OCI-LY1 (cell line): Measurements from ENCODE around the gene HJURP.

Source experiments
- H2AFZ ChIP-seq: fragments of 200-600 bp; sonication (generic), shearing (Covaris generic); 2 replicates; pipeline ENCODE4 v1.6.0; 2014; ENCODE audit warnings: antibody characterized with exemption, mild to moderate bottlenecking, low read length
- H3F3A ChIP-seq: fragments of 200-600 bp; sonication (generic), shearing (Covaris generic); 2 replicates; pipeline ENCODE4 v1.6.0; 2014; ENCODE audit warnings: mild to moderate bottlenecking, antibody characterized with exemption, low read length, moderate library complexity; ENCODE audit not compliant: insufficient read depth
- H3K27ac ChIP-seq: fragments of 200-600 bp; sonication (generic); 2 replicates; pipeline ENCODE4 v1.5.1; 2014; ENCODE audit warnings: low read length, mixed run types, mild to moderate bottlenecking, low read depth; ENCODE audit not compliant: poor library complexity, severe bottlenecking
- H3K27me3 ChIP-seq: fragments of 200-600 bp; sonication (generic); 2 replicates; pipeline ENCODE4 v1.6.0; 2014; ENCODE audit warnings: antibody characterized with exemption, mild to moderate bottlenecking, low read length, moderate library complexity; ENCODE audit not compliant: insufficient read depth
- H3K36me3 ChIP-seq: fragments of 200-600 bp; sonication (generic); 2 replicates; pipeline ENCODE4 v1.6.1; 2014; ENCODE audit warnings: mild to moderate bottlenecking, antibody characterized with exemption, low read length, moderate library complexity, mixed read lengths; ENCODE audit not compliant: insufficient read depth
- H3K4me1 ChIP-seq: fragments of 200-600 bp; sonication (generic); 2 replicates; pipeline ENCODE4 v1.5.1; 2014; ENCODE audit warnings: mild to moderate bottlenecking, low read length, moderate library complexity; ENCODE audit not compliant: insufficient read depth, severe bottlenecking
- H3K4me2 ChIP-seq: fragments of 200-600 bp; sonication (generic), shearing (Covaris generic); 2 replicates; pipeline ENCODE4 v1.6.1; 2014; ENCODE audit warnings: low read length
- H3K4me3 ChIP-seq: fragments of 200-600 bp; sonication (generic); 2 replicates; pipeline ENCODE4 v1.5.1; 2014; ENCODE audit warnings: low read length, low read depth, mild to moderate bottlenecking, mixed read lengths; ENCODE audit not compliant: poor library complexity, severe bottlenecking
- H3K79me2 ChIP-seq: fragments of 200-600 bp; shearing (Covaris generic); 2 replicates; pipeline ENCODE4 v1.6.1; 2016; ENCODE audit warnings: mixed run types, low read length, mixed read lengths; ENCODE audit not compliant: insufficient read depth
- H3K9ac ChIP-seq: fragments of 200-600 bp; sonication (generic), shearing (Covaris generic); 2 replicates; pipeline ENCODE4 v1.6.1; 2014; ENCODE audit warnings: mild to moderate bottlenecking, low read length, mixed read lengths
- H3K9me2 ChIP-seq: fragments of 200-600 bp; sonication (generic), shearing (Covaris generic); 2 replicates; pipeline ENCODE4 v1.6.1; 2014; ENCODE audit warnings: low read depth, mild to moderate bottlenecking, low read length, mixed read lengths
- H3K9me3 ChIP-seq: fragments of 200-600 bp; shearing (Covaris generic); 2 replicates; pipeline ENCODE4 v1.6.1; 2014; ENCODE audit warnings: low read length, mixed read lengths
- H4K20me1 ChIP-seq: fragments of 200-600 bp; sonication (generic), shearing (Covaris generic); 2 replicates; pipeline ENCODE4 v1.6.0; 2016; ENCODE audit warnings: mild to moderate bottlenecking, low read length; ENCODE audit not compliant: insufficient read depth
- EZH2 ChIP-seq: fragments of 200-600 bp; sonication (generic), shearing (Covaris generic); IDR thresholded peaks from 2 replicates; pipeline ENCODE4 v1.8.0; 2017; ENCODE audit warnings: borderline replicate concordance, mixed run types, mild to moderate bottlenecking, antibody characterized with exemption, low read length, moderate library complexity, mixed read lengths
- TF ChIP-seq, protein P1 (sequence below): fragments of 200-600 bp; sonication (generic), shearing (Covaris generic); IDR thresholded peaks from 2 replicates; pipeline ENCODE4 v1.5.1; 2017; ENCODE audit warnings: mild to moderate bottlenecking, antibody characterized with exemption, low read length, moderate library complexity, mixed read lengths

Gene HJURP

DNA sequence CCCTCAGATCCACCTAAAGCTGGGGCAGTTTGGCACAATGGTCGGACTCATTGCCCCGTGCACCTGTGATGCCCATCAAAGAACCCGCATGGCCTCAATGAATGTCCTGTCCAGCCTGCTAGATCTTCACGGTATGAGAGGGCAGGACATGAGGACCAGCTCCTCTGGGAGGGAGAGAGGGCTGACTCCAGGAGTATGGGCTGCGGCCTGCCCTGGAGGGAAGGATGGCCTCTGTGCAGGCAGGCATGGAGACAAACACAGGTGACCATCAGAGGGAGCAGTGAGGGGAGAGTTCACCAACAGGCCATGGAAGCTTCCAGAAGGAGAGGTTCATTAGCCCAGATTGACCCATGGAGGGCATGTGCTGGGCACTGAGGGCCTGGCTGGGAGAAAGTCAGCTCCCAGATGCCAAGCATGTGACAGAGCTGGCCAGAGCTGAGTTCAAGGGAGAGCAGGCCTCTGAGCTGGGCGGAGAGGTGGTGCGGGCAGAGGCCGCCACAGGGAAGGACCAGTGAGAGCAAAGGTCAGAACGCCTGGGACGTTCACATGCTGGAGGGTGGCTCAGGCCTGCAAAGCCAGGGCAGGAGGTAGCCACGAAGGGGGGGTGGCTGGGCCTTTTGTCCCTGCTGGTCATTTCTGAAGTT lies 36.2 kb downstream of the HJURP start:
- H3K4me2 ChIP-seq = no peak overlapping the region

DNA sequence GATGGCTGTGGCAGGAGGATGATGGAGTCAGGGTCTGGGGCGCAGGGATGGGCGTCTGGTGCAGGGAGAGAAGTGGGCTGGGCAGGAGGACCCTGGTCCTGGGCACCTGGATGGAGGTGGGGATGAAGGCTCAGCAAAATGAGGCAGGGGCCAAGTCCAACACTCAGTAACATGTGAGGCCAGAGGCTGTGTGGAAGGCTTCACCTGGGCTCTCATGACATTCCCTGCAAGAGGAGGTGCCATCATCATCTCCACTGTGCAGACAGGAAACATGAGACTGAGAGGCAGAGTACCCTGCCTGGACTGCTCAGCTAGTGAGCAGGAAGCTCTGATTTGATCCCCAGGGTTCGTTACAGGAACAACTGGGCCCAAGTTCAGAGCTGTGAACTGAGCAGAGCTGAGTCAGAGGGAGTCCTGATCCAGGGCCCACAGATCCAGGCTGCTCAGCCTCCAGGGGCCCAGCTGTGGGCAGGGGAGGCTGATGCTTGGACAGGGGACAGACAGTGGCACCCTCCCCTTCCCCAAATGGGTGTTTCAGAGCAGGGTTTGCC lies 36.9 kb downstream of the HJURP start:
- H3K4me2 ChIP-seq = no peak overlapping the region
- no peaks in the 10 kb centered on the region for H4K20me1 ChIP-seq
- H3K27ac ChIP-seq = no peak overlapping the region
- no peak overlapping the region for H2AFZ ChIP-seq
- no peaks in the 10 kb centered on the region for H3K9me2 ChIP-seq
- H3K36me3 ChIP-seq = no peaks in the 10 kb centered on the region
- no peaks in the 10 kb centered on the region for H3K9me3 ChIP-seq
- H3K4me3 ChIP-seq = no peak overlapping the region
- no peak for TF ChIP-seq EZH2
- TF ChIP-seq, protein P1, sequence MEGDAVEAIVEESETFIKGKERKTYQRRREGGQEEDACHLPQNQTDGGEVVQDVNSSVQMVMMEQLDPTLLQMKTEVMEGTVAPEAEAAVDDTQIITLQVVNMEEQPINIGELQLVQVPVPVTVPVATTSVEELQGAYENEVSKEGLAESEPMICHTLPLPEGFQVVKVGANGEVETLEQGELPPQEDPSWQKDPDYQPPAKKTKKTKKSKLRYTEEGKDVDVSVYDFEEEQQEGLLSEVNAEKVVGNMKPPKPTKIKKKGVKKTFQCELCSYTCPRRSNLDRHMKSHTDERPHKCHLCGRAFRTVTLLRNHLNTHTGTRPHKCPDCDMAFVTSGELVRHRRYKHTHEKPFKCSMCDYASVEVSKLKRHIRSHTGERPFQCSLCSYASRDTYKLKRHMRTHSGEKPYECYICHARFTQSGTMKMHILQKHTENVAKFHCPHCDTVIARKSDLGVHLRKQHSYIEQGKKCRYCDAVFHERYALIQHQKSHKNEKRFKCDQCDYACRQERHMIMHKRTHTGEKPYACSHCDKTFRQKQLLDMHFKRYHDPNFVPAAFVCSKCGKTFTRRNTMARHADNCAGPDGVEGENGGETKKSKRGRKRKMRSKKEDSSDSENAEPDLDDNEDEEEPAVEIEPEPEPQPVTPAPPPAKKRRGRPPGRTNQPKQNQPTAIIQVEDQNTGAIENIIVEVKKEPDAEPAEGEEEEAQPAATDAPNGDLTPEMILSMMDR = no peak
- no peaks in the 10 kb centered on the region for H3K79me2 ChIP-seq
- H3K4me1 ChIP-seq = no peaks in the 10 kb centered on the region
- H3F3A ChIP-seq = no peaks in the 10 kb centered on the region
- H3K9ac ChIP-seq = no peak overlapping the region
- peaks cover 9% of the 10 kb centered on the region; the same call in 1 of the 2 replicates for H3K27me3 ChIP-seq

More for the DNA sequence above, 36.2 kb downstream of the HJURP start:
- Histone ChIP-seq H3K27ac (no peak overlapping the region), H3K4me1 (no peaks in the 10 kb centered on the region), H3K9ac (no peak overlapping the region), H2AFZ (no peak overlapping the region), H3K9me3 (no peaks in the 10 kb centered on the region), H4K20me1 (no peaks in the 10 kb centered on the region), H3K9me2 (no peaks in the 10 kb centered on the region), H3F3A (no peaks in the 10 kb centered on the region), H3K79me2 (no peaks in the 10 kb centered on the region), H3K4me3 (no peak overlapping the region), H3K36me3 (no peaks in the 10 kb centered on the region), H3K27me3 (peaks cover 9% of the 10 kb centered on the region; the same call in 1 of the 2 replicates)
- TF ChIP-seq EZH2 = no peak
- TF ChIP-seq, protein P1 = no peak

DNA sequence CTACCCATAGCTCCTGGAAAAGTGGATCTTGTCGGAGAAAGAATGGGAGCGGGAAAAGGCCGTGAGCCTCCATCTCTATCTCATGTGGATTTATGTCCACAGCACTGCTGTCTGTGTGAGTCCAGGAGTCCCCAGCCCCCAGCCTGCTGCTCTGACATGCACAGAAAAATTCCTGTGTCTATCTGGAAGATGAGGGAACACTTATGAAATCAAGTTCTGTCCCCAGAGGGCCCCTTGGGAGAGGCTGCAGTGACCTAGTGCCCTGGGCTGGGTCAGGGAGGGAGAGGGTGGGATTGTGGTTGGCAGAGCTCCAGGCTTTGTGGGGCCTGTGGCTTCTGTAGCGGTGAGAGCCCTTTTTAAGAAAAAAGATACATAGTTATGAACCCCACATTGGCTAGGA lies 37.6 kb downstream of the HJURP start:
- Histone ChIP-seq H3K27ac (no peak overlapping the region), H3K9me2 (no peaks in the 10 kb centered on the region), H3K36me3 (no peaks in the 10 kb centered on the region), H3K4me1 (no peaks in the 10 kb centered on the region), H4K20me1 (no peaks in the 10 kb centered on the region), H3K79me2 (no peaks in the 10 kb centered on the region), H3K4me3 (no peak overlapping the region), H3K27me3 (peaks cover 6% of the 10 kb centered on the region; the same call in 1 of the 2 replicates), H2AFZ (no peak overlapping the region), H3K9ac (no peak overlapping the region), H3K4me2 (no peak overlapping the region), H3K9me3 (no peaks in the 10 kb centered on the region), H3F3A (no peaks in the 10 kb centered on the region)
- TF ChIP-seq, protein P1 = no peak
- TF ChIP-seq EZH2 = no peak
